ENCODE data around the gene WASF1. TPM values are rescaled to one million over a fixed set of nuclear protein-coding genes. Genes with fewer than 3 reads are reported as not detected.

WASF1 gene
- total RNA-seq, 1 donor from 2014 or later, result 0.53 TPM

DNA sequence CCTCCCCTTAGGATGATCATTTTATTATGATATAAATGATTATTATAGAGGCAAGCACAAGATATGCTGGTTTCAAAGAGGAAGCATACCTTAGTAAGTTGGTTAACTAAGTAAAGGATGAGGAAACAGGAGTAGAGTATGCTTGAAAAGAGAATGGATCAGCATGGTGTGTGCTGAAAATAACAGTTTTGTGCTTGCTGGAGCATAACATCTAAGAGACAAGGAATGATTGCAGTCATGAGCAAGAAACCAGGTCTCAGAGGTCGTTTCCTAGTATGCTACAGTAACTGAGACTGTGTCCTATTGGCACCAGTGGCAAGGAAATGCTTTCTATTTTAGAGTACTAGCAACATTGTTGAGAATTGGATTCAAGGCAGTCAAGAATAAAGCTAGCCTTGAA lies 34.9 kb upstream of the WASF1 start:
- Histone ChIP-seq H3K27me3 (no peaks in the 10 kb centered on the region), H3K4me1 (no peaks in the 10 kb centered on the region), H3K36me3 (peaks cover 46 to 83% of the 10 kb centered on the region in 2 donors), H3K9me3 (no peaks in the 10 kb centered on the region), H3K27ac (no peak overlapping the region), H3K4me3 (no peak overlapping the region)
- intact Hi-C loops (cut with DNase I), result no loop called here
- no peak for DNase-seq (ENCODE audit: low spot score in 2 of 2)
- TF ChIP-seq, protein P1, sequence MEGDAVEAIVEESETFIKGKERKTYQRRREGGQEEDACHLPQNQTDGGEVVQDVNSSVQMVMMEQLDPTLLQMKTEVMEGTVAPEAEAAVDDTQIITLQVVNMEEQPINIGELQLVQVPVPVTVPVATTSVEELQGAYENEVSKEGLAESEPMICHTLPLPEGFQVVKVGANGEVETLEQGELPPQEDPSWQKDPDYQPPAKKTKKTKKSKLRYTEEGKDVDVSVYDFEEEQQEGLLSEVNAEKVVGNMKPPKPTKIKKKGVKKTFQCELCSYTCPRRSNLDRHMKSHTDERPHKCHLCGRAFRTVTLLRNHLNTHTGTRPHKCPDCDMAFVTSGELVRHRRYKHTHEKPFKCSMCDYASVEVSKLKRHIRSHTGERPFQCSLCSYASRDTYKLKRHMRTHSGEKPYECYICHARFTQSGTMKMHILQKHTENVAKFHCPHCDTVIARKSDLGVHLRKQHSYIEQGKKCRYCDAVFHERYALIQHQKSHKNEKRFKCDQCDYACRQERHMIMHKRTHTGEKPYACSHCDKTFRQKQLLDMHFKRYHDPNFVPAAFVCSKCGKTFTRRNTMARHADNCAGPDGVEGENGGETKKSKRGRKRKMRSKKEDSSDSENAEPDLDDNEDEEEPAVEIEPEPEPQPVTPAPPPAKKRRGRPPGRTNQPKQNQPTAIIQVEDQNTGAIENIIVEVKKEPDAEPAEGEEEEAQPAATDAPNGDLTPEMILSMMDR (IDR thresholded peaks at IDR 0.05), result no peak

DNA sequence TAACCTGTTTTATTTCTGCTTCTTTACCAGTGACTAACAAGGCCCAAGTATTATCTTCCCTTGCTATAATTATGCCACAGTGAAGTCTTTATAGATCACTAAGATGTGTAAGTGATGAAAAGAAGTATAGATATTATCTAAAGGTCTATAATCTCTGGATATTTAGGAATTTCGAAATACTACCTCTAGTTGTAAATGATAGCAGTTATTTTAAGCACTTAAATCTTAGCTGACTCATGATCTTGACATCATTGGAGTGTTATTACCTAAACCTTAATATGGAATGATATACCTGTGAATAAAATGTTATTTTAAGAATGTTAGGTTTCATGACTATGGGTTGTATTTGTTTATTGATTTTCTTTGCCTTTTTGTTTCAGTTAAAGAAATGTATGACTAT lies 32.3 kb upstream of the WASF1 start:
- peaks cover 29 to 64% of the 10 kb centered on the region in 2 donors for H3K36me3 ChIP-seq
- H3K4me1 ChIP-seq, result no peaks in the 10 kb centered on the region
- H3K27ac ChIP-seq, result no peak overlapping the region
- no peak overlapping the region for H3K4me3 ChIP-seq
- intact Hi-C loops (cut with DNase I), result no loop called here
- H3K27me3 ChIP-seq, result no peaks in the 10 kb centered on the region
- TF ChIP-seq, protein P1 (IDR thresholded peaks at IDR 0.05), result no peak
- H3K9me3 ChIP-seq, result no peaks in the 10 kb centered on the region
- no peak for DNase-seq (ENCODE audit: low spot score in 2 of 2)

DNA sequence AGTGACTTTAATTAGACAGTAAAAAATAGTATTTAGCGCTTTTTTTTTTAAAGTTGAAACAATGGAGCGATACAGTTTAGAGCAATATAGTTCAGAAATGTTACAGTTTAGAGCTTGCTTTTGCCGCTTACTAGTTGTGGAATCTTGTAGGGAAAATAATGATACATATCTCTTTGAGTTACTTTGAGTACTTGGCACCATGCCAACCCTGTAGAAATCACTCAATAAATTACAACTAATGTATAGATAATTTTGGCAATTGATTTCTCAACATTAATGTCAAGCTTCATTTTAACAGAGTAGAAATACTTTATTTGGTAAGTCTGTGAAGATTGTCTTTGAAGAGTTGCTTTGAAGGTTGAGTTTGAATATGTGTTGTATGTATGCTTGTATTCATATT lies 28.2 kb upstream of the WASF1 start:
- H3K36me3 ChIP-seq, result peaks cover 26 to 27% of the 10 kb centered on the region in 2 donors
- intact Hi-C loops (cut with DNase I), result no loop called here

DNA sequence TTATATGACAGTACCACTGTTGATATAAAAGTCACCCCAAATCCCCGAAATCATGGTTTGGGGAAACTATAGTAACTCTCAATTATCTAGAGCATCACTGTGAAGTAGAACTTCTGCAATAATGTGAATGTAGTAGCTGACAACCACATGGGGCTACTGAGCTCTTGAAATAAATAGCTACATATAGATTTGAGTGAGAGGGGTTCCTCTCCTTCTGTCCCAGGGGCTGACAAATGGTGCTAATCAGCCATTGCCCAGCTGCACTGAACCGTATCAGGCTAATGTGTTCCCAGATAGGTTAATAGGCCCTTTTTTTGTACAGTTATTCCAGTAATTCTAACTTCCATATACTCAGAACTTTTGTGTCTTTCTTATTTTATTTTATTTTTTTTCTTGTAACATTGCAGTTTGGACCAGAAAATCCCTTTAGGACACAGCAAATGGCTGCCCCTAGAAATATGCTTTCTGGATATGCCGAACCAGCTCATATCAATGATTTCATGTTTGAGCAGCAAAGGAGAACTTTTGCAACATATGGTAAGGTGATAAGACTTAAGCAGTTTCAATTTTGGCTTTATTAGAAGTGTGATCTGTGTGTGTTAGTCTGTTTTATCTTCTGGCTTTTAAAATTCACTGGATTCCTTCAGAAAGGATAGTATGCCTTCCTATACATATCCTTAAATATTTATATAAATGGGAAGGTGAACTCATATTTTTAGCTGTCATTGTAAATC lies 21.8 kb upstream of the WASF1 start:
- no peak for DNase-seq (ENCODE audit: low spot score in 2 of 2)
- H3K9me3 ChIP-seq, result no peaks in the 10 kb centered on the region
- H3K27ac ChIP-seq, result no peak overlapping the region
- intact Hi-C loops (cut with DNase I), result no loop called here
- H3K36me3 ChIP-seq, result no peaks in the 10 kb centered on the region
- no peaks in the 10 kb centered on the region for H3K4me1 ChIP-seq
- no peaks in the 10 kb centered on the region for H3K27me3 ChIP-seq
- H3K4me3 ChIP-seq, result no peak overlapping the region
- TF ChIP-seq, protein P1 (IDR thresholded peaks at IDR 0.05), result no peak

More for the DNA sequence above, 28.2 kb upstream of the WASF1 start:
- TF ChIP-seq, protein P1 (IDR thresholded peaks at IDR 0.05), result no peak
- Histone ChIP-seq H3K9me3 (no peaks in the 10 kb centered on the region), H3K4me1 (no peaks in the 10 kb centered on the region), H3K4me3 (no peak overlapping the region), H3K27me3 (no peaks in the 10 kb centered on the region), H3K27ac (no peak overlapping the region)
- DNase-seq (ENCODE audit: low spot score in 2 of 2), result no peak

DNA sequence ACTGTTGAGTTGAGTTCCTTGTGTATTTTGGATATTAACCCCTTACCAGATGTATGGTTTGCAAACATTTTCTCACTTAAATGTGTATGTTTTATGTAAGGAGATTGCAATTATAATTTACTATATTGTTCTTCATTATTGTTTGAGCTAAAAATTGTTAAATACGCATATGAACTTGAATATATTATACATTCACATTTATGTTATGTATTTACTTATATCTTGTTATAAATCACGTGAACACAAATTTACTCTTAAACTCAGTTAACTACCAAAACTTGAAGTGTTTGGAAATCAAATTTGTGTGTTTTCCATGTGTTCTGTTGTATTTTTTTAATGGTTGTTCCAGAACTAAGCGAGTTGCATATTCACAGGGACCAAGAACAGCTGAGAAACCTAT lies 19.1 kb upstream of the WASF1 start:
- Histone ChIP-seq H3K9me3 (no peaks in the 10 kb centered on the region), H3K27ac (no peak overlapping the region), H3K4me1 (no peaks in the 10 kb centered on the region), H3K36me3 (peaks cover 0 to 8% of the 10 kb centered on the region in 2 donors), H3K27me3 (no peaks in the 10 kb centered on the region), H3K4me3 (no peak overlapping the region)
- intact Hi-C loops (cut with DNase I), result no loop called here
- TF ChIP-seq, protein P1 (IDR thresholded peaks at IDR 0.05), result no peak
- no peak for DNase-seq (ENCODE audit: low spot score in 2 of 2)
